ENCODE data around the gene PDZD8.

DNA sequence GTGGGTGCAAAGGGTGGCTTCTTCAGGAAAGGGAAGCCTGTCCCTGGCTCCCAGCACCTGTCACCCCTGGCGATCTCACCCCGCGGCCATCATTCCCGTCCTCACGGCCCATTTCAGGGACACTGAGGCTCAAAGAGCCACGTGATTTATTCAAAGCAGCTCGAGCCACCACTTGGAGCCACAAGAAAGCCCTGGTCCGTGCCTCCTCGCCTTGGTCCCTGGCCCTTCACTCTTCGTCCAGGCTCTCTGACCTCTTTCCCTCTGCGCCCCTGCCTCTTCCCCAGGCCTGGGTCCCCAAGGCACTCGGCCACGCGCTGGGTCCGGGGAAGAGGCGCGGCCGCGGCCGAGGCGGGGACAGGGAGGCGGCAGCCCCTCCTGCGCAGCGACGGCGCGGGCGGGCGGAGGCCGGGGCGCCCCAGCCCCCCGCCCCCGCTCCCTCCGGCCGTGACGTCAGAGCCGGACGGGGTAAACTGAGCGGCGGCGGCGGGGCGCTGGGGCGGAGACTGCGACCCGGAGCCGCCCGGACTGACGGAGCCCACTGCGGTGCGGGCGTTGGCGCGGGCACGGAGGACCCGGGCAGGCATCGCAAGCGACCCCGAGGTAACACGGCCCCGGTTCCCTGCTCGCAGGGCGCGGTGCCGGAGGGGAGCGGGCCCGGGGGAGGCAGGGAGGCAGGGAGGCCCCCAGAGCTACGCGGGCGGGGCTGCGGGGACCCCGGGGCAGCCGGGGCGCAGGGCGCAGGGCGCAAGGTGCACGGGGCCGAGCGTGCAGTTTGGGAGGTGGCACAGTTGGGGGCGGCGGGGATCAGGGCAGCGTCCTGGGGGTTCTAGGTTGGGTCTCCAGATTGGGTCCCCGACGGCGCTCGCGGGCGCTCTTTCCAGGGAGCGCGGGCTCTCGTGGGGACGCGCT, 134.4 kb downstream of the PDZD8 start, which contains the start of gene SLC18A2:
- TF ChIP-seq, protein P1, sequence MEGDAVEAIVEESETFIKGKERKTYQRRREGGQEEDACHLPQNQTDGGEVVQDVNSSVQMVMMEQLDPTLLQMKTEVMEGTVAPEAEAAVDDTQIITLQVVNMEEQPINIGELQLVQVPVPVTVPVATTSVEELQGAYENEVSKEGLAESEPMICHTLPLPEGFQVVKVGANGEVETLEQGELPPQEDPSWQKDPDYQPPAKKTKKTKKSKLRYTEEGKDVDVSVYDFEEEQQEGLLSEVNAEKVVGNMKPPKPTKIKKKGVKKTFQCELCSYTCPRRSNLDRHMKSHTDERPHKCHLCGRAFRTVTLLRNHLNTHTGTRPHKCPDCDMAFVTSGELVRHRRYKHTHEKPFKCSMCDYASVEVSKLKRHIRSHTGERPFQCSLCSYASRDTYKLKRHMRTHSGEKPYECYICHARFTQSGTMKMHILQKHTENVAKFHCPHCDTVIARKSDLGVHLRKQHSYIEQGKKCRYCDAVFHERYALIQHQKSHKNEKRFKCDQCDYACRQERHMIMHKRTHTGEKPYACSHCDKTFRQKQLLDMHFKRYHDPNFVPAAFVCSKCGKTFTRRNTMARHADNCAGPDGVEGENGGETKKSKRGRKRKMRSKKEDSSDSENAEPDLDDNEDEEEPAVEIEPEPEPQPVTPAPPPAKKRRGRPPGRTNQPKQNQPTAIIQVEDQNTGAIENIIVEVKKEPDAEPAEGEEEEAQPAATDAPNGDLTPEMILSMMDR (IDR thresholded peaks at IDR 0.05): no peak
- TF ChIP-seq ZFX (IDR thresholded peaks at IDR 0.05; ENCODE audit: borderline replicate concordance): no peak

Data from 22Rv1 (cell line).